Hepatocyte (in vitro differentiated cells): ENCODE results near the gene FBXO42. TPM values are rescaled to one million over a fixed set of nuclear protein-coding genes. Genes with fewer than 3 reads are reported as not detected.

ENCODE experiments used
- DNase-seq: peaks from one replicate; pipeline ENCODE4 v3.0.0-alpha.2; 2016; ENCODE audit warnings: low spot score
- H2AFZ ChIP-seq: fragments of 200-600 bp; sonication (generic); 2 replicates; pipeline ENCODE4 v1.6.0; 2016; ENCODE audit warnings: antibody characterized with exemption, mild to moderate bottlenecking
- H3K27ac ChIP-seq: fragments of 200-600 bp; sonication (generic); 2 replicates; pipeline ENCODE4 v1.5.1; 2016; ENCODE audit warnings: mild to moderate bottlenecking
- H3K27me3 ChIP-seq: fragments of 200-600 bp; sonication (generic); 2 replicates; pipeline ENCODE4 v1.6.1; 2016
- H3K36me3 ChIP-seq: fragments of 200-600 bp; sonication (generic); replicated peaks from 2 replicates; pipeline ENCODE4 v1.5.1; 2016; ENCODE audit warnings: low read depth; ENCODE audit not compliant: insufficient read depth
- H3K4me1 ChIP-seq: fragments of 200-600 bp; sonication (generic); 2 replicates; pipeline ENCODE4 v1.5.1; 2016; ENCODE audit warnings: mild to moderate bottlenecking, moderate library complexity; ENCODE audit not compliant: insufficient read depth
- H3K4me2 ChIP-seq: fragments of 200-600 bp; sonication (generic); 2 replicates; pipeline ENCODE4 v1.6.0; 2016
- H3K4me3 ChIP-seq: fragments of 200-600 bp; sonication (generic); 2 replicates; pipeline ENCODE4 v1.5.1; 2016; ENCODE audit warnings: mild to moderate bottlenecking
- H3K79me2 ChIP-seq: fragments of 200-600 bp; sonication (generic); 2 replicates; pipeline ENCODE4 v1.6.0; 2017; ENCODE audit warnings: mild to moderate bottlenecking
- H3K9me2 ChIP-seq: fragments of 200-600 bp; sonication (generic); replicated peaks from 2 replicates; pipeline ENCODE4 v1.6.0; 2017; ENCODE audit warnings: mild to moderate bottlenecking; ENCODE audit not compliant: insufficient read depth
- H3K9me3 ChIP-seq: fragments of 200-600 bp; sonication (generic); 2 replicates; pipeline ENCODE4 v1.5.1; 2016; ENCODE audit warnings: low read depth, mild to moderate bottlenecking
- H4K20me1 ChIP-seq: fragments of 200-600 bp; sonication (generic); 2 replicates; pipeline ENCODE4 v1.6.0; 2016; ENCODE audit warnings: mild to moderate bottlenecking; ENCODE audit not compliant: insufficient read depth, poor library complexity, severe bottlenecking
- CTCF ChIP-seq: fragments of 200-600 bp; sonication (generic); IDR thresholded peaks from 2 replicates; pipeline ENCODE4 v1.5.1; 2016; ENCODE audit warnings: antibody characterized with exemption, mild to moderate bottlenecking; ENCODE audit not compliant: poor library complexity
- EZH2 ChIP-seq: fragments of 200-600 bp; sonication (generic); IDR thresholded peaks from 2 replicates; pipeline ENCODE4 v1.6.1; 2016; ENCODE audit warnings: antibody characterized with exemption, mild to moderate bottlenecking, borderline replicate concordance
- EZH2phosphoT487 ChIP-seq: fragments of 200-600 bp; sonication (generic); IDR thresholded peaks from one replicate; pipeline ENCODE4 v1.6.1; 2018; ENCODE audit warnings: antibody characterized with exemption, mild to moderate bottlenecking, low read depth, moderate library complexity; ENCODE audit not compliant: unreplicated experiment, severe bottlenecking
- WGBS: methylation state at CpG from one replicate; pipeline ENCODE4 v1.1.6; 2016; ENCODE audit warnings: low lambda C conversion rate; ENCODE audit errors: missing lambda C conversion rate; 5-methylcytosine and 5-hydroxymethylcytosine counted together
- polyA plus RNA-seq: library from polyadenylated mRNA; unstranded; fragments of >200 nt; fragmentation: Nextera tagmentation; extraction: Ambion mirVana; gene quantifications from 2 replicates; pipeline ENCODE4 v1.2.1, GENCODE V29; 2016
- total RNA-seq: library from RNA; depleted of rRNA; stranded (reverse); fragments of >200 nt; gene quantifications from 2 replicates; pipeline ENCODE4 v1.2.3, GENCODE V29; 2014

The FBXO42 gene
- total and polyA plus RNA-seq, 2 experiments from 2014 or later = 19.5 to 21.1 TPM

GRCh38 chr1:16248603-16249516 is 103.4 kb downstream of the FBXO42 start:
- peaks cover 25% of the 10 kb centered on the region for H3K4me1 ChIP-seq
- no peaks in the 10 kb centered on the region for H3K79me2 ChIP-seq
- WGBS = 61% methylated on average over 7 of the region's 7 CpGs
- no peaks in the 10 kb centered on the region for H3K27me3 ChIP-seq
- H3K4me2 ChIP-seq = peak overlapping the region; percentile 10
- H3K27ac ChIP-seq = peak overlapping the region; percentile 82
- H3K36me3 ChIP-seq = no peaks in the 10 kb centered on the region
- no peak overlapping the region for H3K4me3 ChIP-seq
- H4K20me1 ChIP-seq = no peaks in the 10 kb centered on the region
- no peak overlapping the region for H2AFZ ChIP-seq
- no peaks in the 10 kb centered on the region for H3K9me3 ChIP-seq
- peak; percentile 78 for DNase-seq
- TF ChIP-seq EZH2phosphoT487 (no peak), CTCF (no peak), EZH2 (no peak)
- no peaks in the 10 kb centered on the region for H3K9me2 ChIP-seq

- Histone ChIP-seq H3K4me1 (peaks cover 26% of the 10 kb centered on the region), H3K79me2 (no peaks in the 10 kb centered on the region), H3K4me3 (no peak overlapping the region), H3K27ac (peak overlapping the region; percentile 82), H4K20me1 (no peaks in the 10 kb centered on the region), H2AFZ (no peak overlapping the region), H3K27me3 (no peaks in the 10 kb centered on the region), H3K9me2 (no peaks in the 10 kb centered on the region), H3K9me3 (no peaks in the 10 kb centered on the region), H3K36me3 (no peaks in the 10 kb centered on the region), H3K4me2 (no peak overlapping the region)
- WGBS = 90% methylated on average over 8 of the region's 8 CpGs
- DNase-seq = no peak
- TF ChIP-seq EZH2 (no peak), EZH2phosphoT487 (no peak), CTCF (no peak)
These were observed 104.3 kb downstream of the FBXO42 start for GRCh38 chr1:16248007-16248436.

GRCh38 chr1:16247441-16247840 is 104.8 kb downstream of the FBXO42 start:
- TF ChIP-seq EZH2phosphoT487 (no peak), CTCF (no peak), EZH2 (no peak)
- Histone ChIP-seq H3K9me3 (no peaks in the 10 kb centered on the region), H3K27me3 (no peaks in the 10 kb centered on the region), H3K27ac (peak overlapping the region; percentile 82), H4K20me1 (no peaks in the 10 kb centered on the region), H3K4me2 (no peak overlapping the region), H3K79me2 (no peaks in the 10 kb centered on the region), H3K36me3 (no peaks in the 10 kb centered on the region), H3K4me1 (peaks cover 26% of the 10 kb centered on the region), H3K4me3 (no peak overlapping the region), H2AFZ (no peak overlapping the region), H3K9me2 (no peaks in the 10 kb centered on the region)
- 90% methylated on average over 2 of the region's 2 CpGs for WGBS
- DNase-seq = no peak
